HepG2 (cell line): Measurements from ENCODE around the gene BRAT1. TPM values are rescaled to one million over a fixed set of nuclear protein-coding genes. Genes with fewer than 3 reads are reported as not detected.
A peak's percentile ranks its signal among the peaks of the same experiment; 100 is the strongest.

Experiments
- BRD4 ChIP-seq: sonication (generic); formaldehyde crosslinking; IDR thresholded peaks from 2 replicates; pipeline ENCODE4 v1.4.0; 2020; ENCODE audit warnings: missing genetic modification reagents
- CHD4 ChIP-seq: fragments of 200-600 bp; sonication (generic); IDR thresholded peaks from 2 replicates; pipeline ENCODE4 v1.7.0; 2017; ENCODE audit warnings: mild to moderate bottlenecking, low read length, borderline replicate concordance
- GTF2F1 ChIP-seq: fragments of 150-350 bp; IDR thresholded peaks from 2 replicates; pipeline ENCODE4 v1.6.1; 2014; ENCODE audit warnings: low read length
- KMT2B ChIP-seq: IDR thresholded peaks from 2 replicates; pipeline ENCODE4 v1.6.1; 2016; ENCODE audit warnings: missing genetic modification reagents, missing compliant biosample characterization
- RCOR2 ChIP-seq: IDR thresholded peaks from 2 replicates; pipeline ENCODE4 v1.6.1; 2016; ENCODE audit warnings: missing biosample characterization, missing genetic modification reagents
- SAP130 ChIP-seq: IDR thresholded peaks from 2 replicates; pipeline ENCODE4 v1.6.1; 2016; ENCODE audit warnings: low read depth
- SP5 ChIP-seq: IDR thresholded peaks from 2 replicates; pipeline ENCODE4 v1.6.1; 2016; ENCODE audit warnings: low read depth, borderline replicate concordance
- ZNF101 ChIP-seq: sonication (generic); formaldehyde crosslinking; IDR thresholded peaks from 2 replicates; pipeline ENCODE4 v1.4.0; 2020; ENCODE audit warnings: mild to moderate bottlenecking, low read depth, missing genetic modification reagents, borderline replicate concordance
- polyA plus RNA-seq, 8 experiments: library from polyadenylated mRNA; depleted of rRNA in 3 of 8; stranded (reverse) in 7 of 8; unstranded in 1 of 8; fragments of >200 nt; fragmentation: Illumina TruSeq in 4 of 8; extraction: Trizol in 4 of 8; gene quantifications; 2 replicates each; pipeline versions ENCODE4 v1.2.1 to v1.2.3, GENCODE V29; 2011 to 2016; ENCODE audit warnings: low read depth in 4 of 8, missing spikeins in 1 of 8, mixed read lengths in 1 of 8; ENCODE audit not compliant: insufficient read depth in 1 of 8
- total RNA-seq, 5 experiments: library from RNA; depleted of rRNA; stranded (reverse); fragments of >200 nt; fragmentation: Illumina TruSeq; extraction: Trizol; gene quantifications; 2 replicates each; pipeline ENCODE4 v1.2.3, GENCODE V29; 2016; ENCODE audit warnings: low read depth in 1 of 5
- TF ChIP-seq, protein P1 (sequence below): sonication (generic); formaldehyde crosslinking; IDR thresholded peaks from 2 replicates; pipeline ENCODE4 v1.4.0; 2020; ENCODE audit warnings: missing genetic modification reagents, borderline replicate concordance
- TF ChIP-seq, protein P2 (sequence below): sonication (generic); formaldehyde crosslinking; IDR thresholded peaks from 2 replicates; pipeline ENCODE4 v1.8.0; 2022; ENCODE audit warnings: missing genetic modification reagents, mild to moderate bottlenecking, moderate library complexity, borderline replicate concordance
- TF ChIP-seq, protein P3 (sequence below): sonication (generic); formaldehyde crosslinking; conservative IDR thresholded peaks from 2 replicates; pipeline ENCODE4 v1.4.0; 2020; ENCODE audit warnings: mild to moderate bottlenecking, missing genetic modification reagents, moderate library complexity
- TF ChIP-seq, protein P4 (sequence below): sonication (generic); formaldehyde crosslinking; IDR thresholded peaks from 2 replicates; pipeline ENCODE4 v1.5.0; 2020; ENCODE audit warnings: mild to moderate bottlenecking, missing genetic modification reagents, borderline replicate concordance

BRAT1 gene
- total and polyA plus RNA-seq, 2 of the 13 experiments (the other 11 are each of a cell fraction or from before 2014, with no cell fraction given), result 10.2 to 20.3 TPM

DNA sequence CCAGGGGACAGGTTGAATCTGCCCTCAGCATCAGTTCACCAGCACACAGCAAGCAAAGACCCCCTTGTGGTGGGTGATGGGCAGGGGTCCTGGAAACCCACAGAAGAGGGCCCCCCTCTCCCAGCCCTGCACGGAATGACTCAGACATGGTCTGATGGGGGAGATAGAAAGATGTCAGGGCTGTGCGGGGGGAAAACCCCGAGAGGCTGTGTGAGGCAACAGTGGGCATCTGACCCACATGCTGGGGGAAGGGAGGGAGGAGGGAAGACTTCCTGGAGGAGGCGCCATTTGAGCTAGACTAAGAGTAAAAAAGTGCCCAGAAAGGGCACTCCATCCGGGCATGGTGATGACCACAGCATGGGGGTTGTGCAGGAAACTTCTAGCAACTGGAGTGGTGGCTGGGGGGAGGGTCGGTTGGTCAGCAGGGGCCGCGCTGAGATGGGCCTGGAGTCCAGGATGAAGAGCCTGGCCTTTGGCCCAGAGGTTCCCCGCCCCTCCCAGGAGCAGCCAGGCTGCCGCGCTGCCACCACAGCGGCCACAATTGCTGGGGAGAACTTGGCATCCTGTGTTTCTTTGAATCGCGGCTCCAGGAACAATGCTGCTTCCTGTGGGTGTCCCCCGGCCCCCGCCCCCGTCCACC lies 33.3 kb downstream of the BRAT1 start (continued):
- TF ChIP-seq SP5 (CRISPR knock-in tag), result peak; percentile 50; the same call in 1 of the 2 replicates
- TF ChIP-seq, protein P1, sequence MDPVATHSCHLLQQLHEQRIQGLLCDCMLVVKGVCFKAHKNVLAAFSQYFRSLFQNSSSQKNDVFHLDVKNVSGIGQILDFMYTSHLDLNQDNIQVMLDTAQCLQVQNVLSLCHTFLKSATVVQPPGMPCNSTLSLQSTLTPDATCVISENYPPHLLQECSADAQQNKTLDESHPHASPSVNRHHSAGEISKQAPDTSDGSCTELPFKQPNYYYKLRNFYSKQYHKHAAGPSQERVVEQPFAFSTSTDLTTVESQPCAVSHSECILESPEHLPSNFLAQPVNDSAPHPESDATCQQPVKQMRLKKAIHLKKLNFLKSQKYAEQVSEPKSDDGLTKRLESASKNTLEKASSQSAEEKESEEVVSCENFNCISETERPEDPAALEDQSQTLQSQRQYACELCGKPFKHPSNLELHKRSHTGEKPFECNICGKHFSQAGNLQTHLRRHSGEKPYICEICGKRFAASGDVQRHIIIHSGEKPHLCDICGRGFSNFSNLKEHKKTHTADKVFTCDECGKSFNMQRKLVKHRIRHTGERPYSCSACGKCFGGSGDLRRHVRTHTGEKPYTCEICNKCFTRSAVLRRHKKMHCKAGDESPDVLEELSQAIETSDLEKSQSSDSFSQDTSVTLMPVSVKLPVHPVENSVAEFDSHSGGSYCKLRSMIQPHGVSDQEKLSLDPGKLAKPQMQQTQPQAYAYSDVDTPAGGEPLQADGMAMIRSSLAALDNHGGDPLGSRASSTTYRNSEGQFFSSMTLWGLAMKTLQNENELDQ (CRISPR knock-in tag), result no peak
- no peak for TF ChIP-seq SAP130 (CRISPR knock-in tag)
- no peak for TF ChIP-seq CHD4
- no peak for TF ChIP-seq RCOR2 (CRISPR knock-in tag)
- TF ChIP-seq, protein P2, sequence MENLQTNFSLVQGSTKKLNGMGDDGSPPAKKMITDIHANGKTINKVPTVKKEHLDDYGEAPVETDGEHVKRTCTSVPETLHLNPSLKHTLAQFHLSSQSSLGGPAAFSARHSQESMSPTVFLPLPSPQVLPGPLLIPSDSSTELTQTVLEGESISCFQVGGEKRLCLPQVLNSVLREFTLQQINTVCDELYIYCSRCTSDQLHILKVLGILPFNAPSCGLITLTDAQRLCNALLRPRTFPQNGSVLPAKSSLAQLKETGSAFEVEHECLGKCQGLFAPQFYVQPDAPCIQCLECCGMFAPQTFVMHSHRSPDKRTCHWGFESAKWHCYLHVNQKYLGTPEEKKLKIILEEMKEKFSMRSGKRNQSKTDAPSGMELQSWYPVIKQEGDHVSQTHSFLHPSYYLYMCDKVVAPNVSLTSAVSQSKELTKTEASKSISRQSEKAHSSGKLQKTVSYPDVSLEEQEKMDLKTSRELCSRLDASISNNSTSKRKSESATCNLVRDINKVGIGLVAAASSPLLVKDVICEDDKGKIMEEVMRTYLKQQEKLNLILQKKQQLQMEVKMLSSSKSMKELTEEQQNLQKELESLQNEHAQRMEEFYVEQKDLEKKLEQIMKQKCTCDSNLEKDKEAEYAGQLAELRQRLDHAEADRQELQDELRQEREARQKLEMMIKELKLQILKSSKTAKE, result no peak; the same call in 1 of the 2 replicates
- TF ChIP-seq KMT2B (CRISPR knock-in tag), result no peak
- TF ChIP-seq GTF2F1, result no peak
- no peak for TF ChIP-seq BRD4 (CRISPR knock-in tag)
- TF ChIP-seq, protein P3, sequence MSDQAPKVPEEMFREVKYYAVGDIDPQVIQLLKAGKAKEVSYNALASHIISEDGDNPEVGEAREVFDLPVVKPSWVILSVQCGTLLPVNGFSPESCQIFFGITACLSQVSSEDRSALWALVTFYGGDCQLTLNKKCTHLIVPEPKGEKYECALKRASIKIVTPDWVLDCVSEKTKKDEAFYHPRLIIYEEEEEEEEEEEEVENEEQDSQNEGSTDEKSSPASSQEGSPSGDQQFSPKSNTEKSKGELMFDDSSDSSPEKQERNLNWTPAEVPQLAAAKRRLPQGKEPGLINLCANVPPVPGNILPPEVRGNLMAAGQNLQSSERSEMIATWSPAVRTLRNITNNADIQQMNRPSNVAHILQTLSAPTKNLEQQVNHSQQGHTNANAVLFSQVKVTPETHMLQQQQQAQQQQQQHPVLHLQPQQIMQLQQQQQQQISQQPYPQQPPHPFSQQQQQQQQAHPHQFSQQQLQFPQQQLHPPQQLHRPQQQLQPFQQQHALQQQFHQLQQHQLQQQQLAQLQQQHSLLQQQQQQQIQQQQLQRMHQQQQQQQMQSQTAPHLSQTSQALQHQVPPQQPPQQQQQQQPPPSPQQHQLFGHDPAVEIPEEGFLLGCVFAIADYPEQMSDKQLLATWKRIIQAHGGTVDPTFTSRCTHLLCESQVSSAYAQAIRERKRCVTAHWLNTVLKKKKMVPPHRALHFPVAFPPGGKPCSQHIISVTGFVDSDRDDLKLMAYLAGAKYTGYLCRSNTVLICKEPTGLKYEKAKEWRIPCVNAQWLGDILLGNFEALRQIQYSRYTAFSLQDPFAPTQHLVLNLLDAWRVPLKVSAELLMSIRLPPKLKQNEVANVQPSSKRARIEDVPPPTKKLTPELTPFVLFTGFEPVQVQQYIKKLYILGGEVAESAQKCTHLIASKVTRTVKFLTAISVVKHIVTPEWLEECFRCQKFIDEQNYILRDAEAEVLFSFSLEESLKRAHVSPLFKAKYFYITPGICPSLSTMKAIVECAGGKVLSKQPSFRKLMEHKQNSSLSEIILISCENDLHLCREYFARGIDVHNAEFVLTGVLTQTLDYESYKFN (CRISPR knock-in tag), result peak; percentile 34; the same call in 1 of the 2 replicates
- TF ChIP-seq, protein P4, sequence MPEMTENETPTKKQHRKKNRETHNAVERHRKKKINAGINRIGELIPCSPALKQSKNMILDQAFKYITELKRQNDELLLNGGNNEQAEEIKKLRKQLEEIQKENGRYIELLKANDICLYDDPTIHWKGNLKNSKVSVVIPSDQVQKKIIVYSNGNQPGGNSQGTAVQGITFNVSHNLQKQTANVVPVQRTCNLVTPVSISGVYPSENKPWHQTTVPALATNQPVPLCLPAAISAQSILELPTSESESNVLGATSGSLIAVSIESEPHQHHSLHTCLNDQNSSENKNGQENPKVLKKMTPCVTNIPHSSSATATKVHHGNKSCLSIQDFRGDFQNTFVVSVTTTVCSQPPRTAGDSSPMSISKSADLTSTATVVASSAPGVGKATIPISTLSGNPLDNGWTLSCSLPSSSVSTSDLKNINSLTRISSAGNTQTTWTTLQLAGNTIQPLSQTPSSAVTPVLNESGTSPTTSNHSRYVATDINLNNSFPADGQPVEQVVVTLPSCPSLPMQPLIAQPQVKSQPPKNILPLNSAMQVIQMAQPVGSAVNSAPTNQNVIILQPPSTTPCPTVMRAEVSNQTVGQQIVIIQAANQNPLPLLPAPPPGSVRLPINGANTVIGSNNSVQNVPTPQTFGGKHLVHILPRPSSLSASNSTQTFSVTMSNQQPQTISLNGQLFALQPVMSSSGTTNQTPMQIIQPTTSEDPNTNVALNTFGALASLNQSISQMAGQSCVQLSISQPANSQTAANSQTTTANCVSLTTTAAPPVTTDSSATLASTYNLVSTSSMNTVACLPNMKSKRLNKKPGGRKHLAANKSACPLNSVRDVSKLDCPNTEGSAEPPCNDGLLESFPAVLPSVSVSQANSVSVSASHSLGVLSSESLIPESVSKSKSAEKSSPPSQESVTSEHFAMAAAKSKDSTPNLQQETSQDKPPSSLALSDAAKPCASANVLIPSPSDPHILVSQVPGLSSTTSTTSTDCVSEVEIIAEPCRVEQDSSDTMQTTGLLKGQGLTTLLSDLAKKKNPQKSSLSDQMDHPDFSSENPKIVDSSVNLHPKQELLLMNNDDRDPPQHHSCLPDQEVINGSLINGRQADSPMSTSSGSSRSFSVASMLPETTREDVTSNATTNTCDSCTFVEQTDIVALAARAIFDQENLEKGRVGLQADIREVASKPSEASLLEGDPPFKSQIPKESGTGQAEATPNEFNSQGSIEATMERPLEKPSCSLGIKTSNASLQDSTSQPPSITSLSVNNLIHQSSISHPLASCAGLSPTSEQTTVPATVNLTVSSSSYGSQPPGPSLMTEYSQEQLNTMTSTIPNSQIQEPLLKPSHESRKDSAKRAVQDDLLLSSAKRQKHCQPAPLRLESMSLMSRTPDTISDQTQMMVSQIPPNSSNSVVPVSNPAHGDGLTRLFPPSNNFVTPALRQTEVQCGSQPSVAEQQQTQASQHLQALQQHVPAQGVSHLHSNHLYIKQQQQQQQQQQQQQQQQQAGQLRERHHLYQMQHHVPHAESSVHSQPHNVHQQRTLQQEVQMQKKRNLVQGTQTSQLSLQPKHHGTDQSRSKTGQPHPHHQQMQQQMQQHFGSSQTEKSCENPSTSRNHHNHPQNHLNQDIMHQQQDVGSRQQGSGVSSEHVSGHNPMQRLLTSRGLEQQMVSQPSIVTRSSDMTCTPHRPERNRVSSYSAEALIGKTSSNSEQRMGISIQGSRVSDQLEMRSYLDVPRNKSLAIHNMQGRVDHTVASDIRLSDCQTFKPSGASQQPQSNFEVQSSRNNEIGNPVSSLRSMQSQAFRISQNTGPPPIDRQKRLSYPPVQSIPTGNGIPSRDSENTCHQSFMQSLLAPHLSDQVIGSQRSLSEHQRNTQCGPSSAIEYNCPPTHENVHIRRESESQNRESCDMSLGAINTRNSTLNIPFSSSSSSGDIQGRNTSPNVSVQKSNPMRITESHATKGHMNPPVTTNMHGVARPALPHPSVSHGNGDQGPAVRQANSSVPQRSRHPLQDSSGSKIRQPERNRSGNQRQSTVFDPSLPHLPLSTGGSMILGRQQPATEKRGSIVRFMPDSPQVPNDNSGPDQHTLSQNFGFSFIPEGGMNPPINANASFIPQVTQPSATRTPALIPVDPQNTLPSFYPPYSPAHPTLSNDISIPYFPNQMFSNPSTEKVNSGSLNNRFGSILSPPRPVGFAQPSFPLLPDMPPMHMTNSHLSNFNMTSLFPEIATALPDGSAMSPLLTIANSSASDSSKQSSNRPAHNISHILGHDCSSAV (CRISPR knock-in tag), result no peak
- no peak for TF ChIP-seq ZNF101 (CRISPR knock-in tag)
